Gastrocnemius medialis (tissue), 4 donors: ENCODE results near the gene ABI1. TPM values are rescaled to one million over a fixed set of nuclear protein-coding genes. Genes with fewer than 3 reads are reported as not detected.

Experiments used
- ATAC-seq, 2 donors: fragments of 150-250 bp; one replicate each; pipeline ENCODE4 v1.9.1; 2016
- DNase-seq, 2 donors: peaks; one replicate each; pipeline ENCODE4 v3.0.0-alpha.2; 2019
- H3K27ac ChIP-seq, 4 donors: fragments of 200-600 bp; sonication (generic); 1 replicate in 1 of 4; 2 replicates in 3 of 4; pipeline ENCODE4 v1.5.1; 2016 to 2018; ENCODE audit warnings: mild to moderate bottlenecking in 2 of 4, moderate library complexity in 1 of 4
- H3K27me3 ChIP-seq, 3 donors: fragments of 200-600 bp; sonication (generic) in 2 of 3; 1 replicate in 1 of 3; 2 replicates in 2 of 3; pipeline versions ENCODE4 v1.5.1 to v1.6.0; 2016 to 2019; ENCODE audit warnings: mild to moderate bottlenecking in 1 of 3, moderate library complexity in 1 of 3
- H3K36me3 ChIP-seq, 2 donors: fragments of 200-600 bp; sonication (generic) in 1 of 2; one replicate each; pipeline ENCODE4 v1.5.1; 2017 to 2018
- H3K4me1 ChIP-seq, 2 donors: fragments of 200-600 bp; sonication (generic) in 1 of 2; one replicate each; pipeline ENCODE4 v1.5.1; 2016 to 2017; ENCODE audit warnings: mild to moderate bottlenecking in 2 of 2
- H3K4me3 ChIP-seq, 4 donors: fragments of 200-600 bp; sonication (generic) in 3 of 4; 1 replicate in 1 of 4; 2 replicates in 3 of 4; pipeline ENCODE4 v1.5.1; 2016 to 2019; ENCODE audit warnings: mild to moderate bottlenecking in 2 of 4
- H3K9me3 ChIP-seq, 3 donors: fragments of 200-600 bp; sonication (generic) in 2 of 3; 1 replicate in 1 of 3; 2 replicates in 2 of 3; pipeline ENCODE4 v1.5.1; 2016 to 2019
- POLR2A ChIP-seq, 2 donors: fragments of 450-650 bp; IDR thresholded peaks; one replicate each; pipeline ENCODE4 v1.6.1; 2017; ENCODE audit warnings: antibody characterized with exemption in 2 of 2, mild to moderate bottlenecking in 2 of 2, moderate library complexity in 2 of 2
- in situ Hi-C, 4 donors: fragments of 200-750 bp; cut with MboI; loops; one replicate each; pipeline versions ENCODE4 v1.15.0 to v1.8.0; 2017; ENCODE audit warnings: low sequenced_read_pairs in 4 of 4
- intact Hi-C: fragments of 100-400 bp; cut with DNase I; formaldehyde crosslinking; loops from one replicate; pipeline ENCODE4 v1.15.1; 2023; ENCODE audit warnings: low total_unique reads
- total RNA-seq, 4 donors: library from RNA; depleted of rRNA; stranded (reverse); fragments of >200 nt; gene quantifications; one replicate each; pipeline versions ENCODE4 v1.1.0 to v1.2.3, GENCODE V29; 2016
- TF ChIP-seq, protein P1 (sequence below), 5 experiments: fragments of 450-650 bp in 3 of 5; fragments of 200-600 bp in 2 of 5; sonication (generic) in 2 of 5; IDR thresholded peaks in 4 of 5; conservative IDR thresholded peaks in 1 of 5; 1 replicate in 4 of 5; 2 replicates in 1 of 5; pipeline ENCODE4 v1.5.1; 2016 to 2019; ENCODE audit warnings: antibody characterized with exemption in 5 of 5, mild to moderate bottlenecking in 3 of 5, moderate library complexity in 3 of 5

The ABI1 gene
- total RNA-seq, 4 donors from 2014 or later = 20.9 to 32.6 (median 28.3) TPM

DNA sequence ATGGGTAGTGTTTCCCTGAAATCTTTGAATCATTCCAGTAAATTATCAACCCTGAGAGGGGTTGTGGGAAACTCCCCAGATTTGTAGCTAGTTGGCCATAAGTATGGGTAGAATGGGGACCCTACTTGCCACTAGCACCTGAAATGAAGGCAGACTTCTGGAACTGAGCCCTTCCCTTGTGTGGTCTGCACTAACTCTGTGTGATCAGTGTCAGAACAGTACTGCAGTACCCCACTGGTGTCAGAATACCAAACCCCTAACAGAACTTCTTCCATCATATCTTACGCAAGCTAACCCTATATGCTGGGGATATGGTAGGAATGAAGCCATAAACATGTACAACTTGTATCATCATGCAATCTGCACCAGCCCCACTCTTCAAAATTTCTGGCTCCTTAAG is 50.8 kb downstream of the ABI1 start:
- Histone ChIP-seq H3K36me3 (no peaks in the 10 kb centered on the region), H3K4me1 (peaks cover under 1 to 20% of the 10 kb centered on the region in 2 donors), H3K9me3 (no peaks in the 10 kb centered on the region), H3K27ac (no peak overlapping the region), H3K4me3 (no peak overlapping the region), H3K27me3 (no peaks in the 10 kb centered on the region)
- TF ChIP-seq, protein P1, sequence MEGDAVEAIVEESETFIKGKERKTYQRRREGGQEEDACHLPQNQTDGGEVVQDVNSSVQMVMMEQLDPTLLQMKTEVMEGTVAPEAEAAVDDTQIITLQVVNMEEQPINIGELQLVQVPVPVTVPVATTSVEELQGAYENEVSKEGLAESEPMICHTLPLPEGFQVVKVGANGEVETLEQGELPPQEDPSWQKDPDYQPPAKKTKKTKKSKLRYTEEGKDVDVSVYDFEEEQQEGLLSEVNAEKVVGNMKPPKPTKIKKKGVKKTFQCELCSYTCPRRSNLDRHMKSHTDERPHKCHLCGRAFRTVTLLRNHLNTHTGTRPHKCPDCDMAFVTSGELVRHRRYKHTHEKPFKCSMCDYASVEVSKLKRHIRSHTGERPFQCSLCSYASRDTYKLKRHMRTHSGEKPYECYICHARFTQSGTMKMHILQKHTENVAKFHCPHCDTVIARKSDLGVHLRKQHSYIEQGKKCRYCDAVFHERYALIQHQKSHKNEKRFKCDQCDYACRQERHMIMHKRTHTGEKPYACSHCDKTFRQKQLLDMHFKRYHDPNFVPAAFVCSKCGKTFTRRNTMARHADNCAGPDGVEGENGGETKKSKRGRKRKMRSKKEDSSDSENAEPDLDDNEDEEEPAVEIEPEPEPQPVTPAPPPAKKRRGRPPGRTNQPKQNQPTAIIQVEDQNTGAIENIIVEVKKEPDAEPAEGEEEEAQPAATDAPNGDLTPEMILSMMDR (IDR thresholded peaks at IDR 0.05 in 4 of 5, conservative IDR thresholded peaks at IDR 0.05 in 1 of 5) = no peak
- no peak for TF ChIP-seq POLR2A (IDR thresholded peaks at IDR 0.05)
- DNase-seq (no peak), ATAC-seq (no peak)
- intact Hi-C loops (no loop called here), in situ Hi-C loops (no loop called here)

DNA sequence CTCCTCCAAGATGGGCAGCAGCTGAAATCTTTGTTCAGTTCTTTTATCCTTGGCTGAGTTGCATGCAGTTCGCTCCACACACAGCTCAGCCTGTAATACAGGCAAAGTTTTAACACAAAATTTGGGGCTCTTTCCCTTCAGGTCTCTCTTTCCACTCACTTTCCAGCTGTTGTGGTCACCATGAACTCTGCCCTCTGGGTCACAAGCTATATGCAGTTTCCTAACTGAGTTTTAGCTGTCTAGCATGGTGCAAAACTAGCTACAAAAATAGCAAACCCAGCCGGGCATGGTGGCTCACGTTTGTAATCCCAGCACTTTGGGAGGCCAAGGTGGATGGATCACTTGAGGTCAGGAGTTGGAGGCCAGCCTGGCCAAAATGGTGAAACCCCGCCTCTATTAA is 53.2 kb downstream of the ABI1 start:
- DNase-seq (no peak), ATAC-seq (no peak)
- Histone ChIP-seq H3K36me3 (no peaks in the 10 kb centered on the region), H3K27me3 (no peaks in the 10 kb centered on the region), H3K4me3 (no peak overlapping the region), H3K9me3 (no peaks in the 10 kb centered on the region), H3K27ac (no peak overlapping the region), H3K4me1 (peaks cover 25 to 39% of the 10 kb centered on the region in 2 donors)
- intact Hi-C loops (no loop called here), in situ Hi-C loops (no loop called here)
- no peak for TF ChIP-seq POLR2A (IDR thresholded peaks at IDR 0.05)
- TF ChIP-seq, protein P1 (IDR thresholded peaks at IDR 0.05 in 4 of 5, conservative IDR thresholded peaks at IDR 0.05 in 1 of 5) = no peak

DNA sequence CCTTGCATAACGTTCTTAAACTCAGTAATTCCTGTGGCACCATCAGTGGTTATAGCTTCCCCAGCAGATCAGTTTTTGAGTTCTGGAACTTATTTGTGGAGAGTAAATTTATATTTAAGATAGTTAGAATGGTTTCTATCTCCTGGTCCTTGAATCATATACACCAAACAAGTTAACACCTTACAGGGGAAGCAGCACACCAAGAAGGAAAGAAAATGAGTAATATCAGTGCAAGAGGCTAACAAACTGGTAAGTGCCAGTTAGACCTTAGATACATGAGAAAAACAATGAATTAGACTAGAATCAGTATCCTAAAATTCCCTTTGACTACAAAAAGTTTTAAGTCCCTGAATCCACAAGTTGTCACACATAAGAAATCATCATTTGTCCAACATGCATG is 54.2 kb downstream of the ABI1 start:
- H3K4me3 ChIP-seq = no peak overlapping the region
- no peaks in the 10 kb centered on the region for H3K27me3 ChIP-seq
- in situ Hi-C loops (no loop called here), intact Hi-C loops (no loop called here)
- no peaks in the 10 kb centered on the region for H3K9me3 ChIP-seq
- no peak for DNase-seq
- TF ChIP-seq POLR2A (IDR thresholded peaks at IDR 0.05) = no peak
- H3K36me3 ChIP-seq = no peaks in the 10 kb centered on the region
- peaks cover 28 to 48% of the 10 kb centered on the region in 2 donors for H3K4me1 ChIP-seq
- H3K27ac ChIP-seq = no peak overlapping the region
- ATAC-seq = no peak

DNA sequence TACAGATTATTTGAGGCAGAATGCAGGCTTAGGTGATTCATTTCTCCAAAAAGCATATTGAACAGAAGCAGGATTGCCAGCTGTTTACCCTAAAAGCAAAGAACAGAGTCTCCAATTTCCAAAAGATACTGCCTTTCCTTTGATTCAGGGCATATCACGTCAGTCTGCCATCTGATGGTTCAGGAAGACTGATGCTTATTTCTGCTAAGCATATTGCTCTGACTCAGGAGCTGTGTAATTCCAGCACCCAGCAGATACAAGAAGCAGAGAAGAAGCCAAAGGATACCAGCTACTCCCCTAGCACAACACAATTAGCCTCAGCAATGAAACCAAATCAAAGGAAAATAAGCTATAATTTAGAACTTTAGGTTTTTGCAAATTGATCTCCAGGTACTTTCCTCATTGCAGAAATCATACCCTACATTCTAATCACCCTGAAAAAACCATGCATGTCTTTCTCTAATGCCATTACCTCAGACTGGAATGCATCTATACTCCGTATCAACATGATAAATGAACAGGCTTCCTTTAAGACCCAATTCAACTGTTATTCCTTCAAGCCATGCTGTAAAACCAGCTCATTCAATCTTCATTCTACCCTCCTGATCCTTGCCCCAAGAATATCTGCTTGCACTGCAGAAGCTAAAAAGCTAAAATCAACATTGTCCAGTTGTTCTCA is 55.1 kb downstream of the ABI1 start:
- no peak overlapping the region for H3K4me3 ChIP-seq
- DNase-seq (no peak), ATAC-seq (no peak)
- no peaks in the 10 kb centered on the region for H3K36me3 ChIP-seq
- in situ Hi-C loops (no loop called here), intact Hi-C loops (no loop called here)
- H3K9me3 ChIP-seq = no peaks in the 10 kb centered on the region
- peaks cover 28 to 48% of the 10 kb centered on the region in 2 donors for H3K4me1 ChIP-seq
- no peak overlapping the region for H3K27ac ChIP-seq
- no peaks in the 10 kb centered on the region for H3K27me3 ChIP-seq
- TF ChIP-seq, protein P1 (IDR thresholded peaks at IDR 0.05 in 4 of 5, conservative IDR thresholded peaks at IDR 0.05 in 1 of 5) = no peak
- TF ChIP-seq POLR2A (IDR thresholded peaks at IDR 0.05) = no peak

DNA sequence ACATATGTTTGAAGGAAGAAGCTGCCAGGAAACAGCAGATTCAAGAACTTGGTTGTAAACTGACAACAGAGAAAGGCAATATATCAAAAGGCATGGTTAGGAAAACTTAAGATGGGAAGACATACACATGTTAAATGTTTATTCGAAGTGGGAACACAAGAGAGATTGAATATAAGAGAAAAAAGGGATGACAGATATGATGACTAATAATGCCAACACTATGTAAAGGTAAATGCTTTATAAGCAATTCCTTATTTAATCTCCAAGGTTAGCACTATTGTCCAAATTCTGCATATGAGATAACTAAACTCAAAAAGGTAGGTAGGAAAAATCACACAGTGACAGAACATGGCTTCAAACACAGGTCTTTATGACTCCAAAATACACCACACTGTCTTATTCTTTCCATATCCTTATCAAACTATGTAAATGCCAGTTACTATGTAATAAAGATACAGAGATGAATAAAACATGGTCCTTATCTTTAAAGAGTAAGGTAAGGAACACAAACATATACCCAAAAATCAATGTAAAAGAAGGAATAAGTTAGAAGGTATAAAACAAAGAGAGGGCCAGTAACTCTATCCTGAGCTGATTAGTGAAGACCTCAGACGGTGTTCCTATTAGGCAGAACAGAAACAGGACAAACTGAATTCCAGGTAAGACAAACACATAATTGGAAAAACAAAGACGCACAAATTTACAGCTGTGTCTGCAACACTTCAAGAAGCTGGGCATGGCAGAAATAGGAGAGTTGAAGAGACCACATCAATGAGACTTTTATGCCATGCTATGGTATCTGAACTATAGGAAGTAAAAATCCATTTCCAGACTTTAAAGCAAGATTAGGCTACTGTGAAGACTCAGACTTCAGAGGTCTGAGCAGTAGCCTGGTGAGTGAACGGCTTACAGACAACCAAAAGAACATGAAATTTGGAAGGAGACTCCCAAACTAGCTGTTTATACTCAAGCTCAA is 56.1 kb downstream of the ABI1 start:
- H3K36me3 ChIP-seq = no peaks in the 10 kb centered on the region
- H3K4me1 ChIP-seq = peaks cover 28 to 51% of the 10 kb centered on the region in 2 donors
- DNase-seq = no peak
- no peak overlapping the region for H3K4me3 ChIP-seq
- no peaks in the 10 kb centered on the region for H3K27me3 ChIP-seq
- in situ Hi-C loops (no loop called here), intact Hi-C loops (no loop called here)
- ATAC-seq = no peak
- H3K9me3 ChIP-seq = no peaks in the 10 kb centered on the region
- no peak overlapping the region for H3K27ac ChIP-seq
- TF ChIP-seq POLR2A (IDR thresholded peaks at IDR 0.05) = no peak
- TF ChIP-seq, protein P1 (IDR thresholded peaks at IDR 0.05 in 4 of 5, conservative IDR thresholded peaks at IDR 0.05 in 1 of 5) = no peak
